GM18511 (cell line): ENCODE data around the gene MED26.
"Not testable (repeated sequence)": the region's sequence is repeated elsewhere in the genome, so short reads cannot be mapped to it uniquely, and the experiment has no call there.

Experiments
- ATAC-seq: cut with Tn5 transposase; IDR thresholded peaks from one replicate; pipeline ENCODE4 v1.9.1; 2021; ENCODE audit warnings: mild to moderate bottlenecking, moderate library complexity; ENCODE audit not compliant: unreplicated experiment

MED26 gene, protein sequence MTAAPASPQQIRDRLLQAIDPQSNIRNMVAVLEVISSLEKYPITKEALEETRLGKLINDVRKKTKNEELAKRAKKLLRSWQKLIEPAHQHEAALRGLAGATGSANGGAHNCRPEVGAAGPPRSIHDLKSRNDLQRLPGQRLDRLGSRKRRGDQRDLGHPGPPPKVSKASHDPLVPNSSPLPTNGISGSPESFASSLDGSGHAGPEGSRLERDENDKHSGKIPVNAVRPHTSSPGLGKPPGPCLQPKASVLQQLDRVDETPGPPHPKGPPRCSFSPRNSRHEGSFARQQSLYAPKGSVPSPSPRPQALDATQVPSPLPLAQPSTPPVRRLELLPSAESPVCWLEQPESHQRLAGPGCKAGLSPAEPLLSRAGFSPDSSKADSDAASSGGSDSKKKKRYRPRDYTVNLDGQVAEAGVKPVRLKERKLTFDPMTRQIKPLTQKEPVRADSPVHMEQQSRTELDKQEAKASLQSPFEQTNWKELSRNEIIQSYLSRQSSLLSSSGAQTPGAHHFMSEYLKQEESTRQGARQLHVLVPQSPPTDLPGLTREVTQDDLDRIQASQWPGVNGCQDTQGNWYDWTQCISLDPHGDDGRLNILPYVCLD

DNA sequence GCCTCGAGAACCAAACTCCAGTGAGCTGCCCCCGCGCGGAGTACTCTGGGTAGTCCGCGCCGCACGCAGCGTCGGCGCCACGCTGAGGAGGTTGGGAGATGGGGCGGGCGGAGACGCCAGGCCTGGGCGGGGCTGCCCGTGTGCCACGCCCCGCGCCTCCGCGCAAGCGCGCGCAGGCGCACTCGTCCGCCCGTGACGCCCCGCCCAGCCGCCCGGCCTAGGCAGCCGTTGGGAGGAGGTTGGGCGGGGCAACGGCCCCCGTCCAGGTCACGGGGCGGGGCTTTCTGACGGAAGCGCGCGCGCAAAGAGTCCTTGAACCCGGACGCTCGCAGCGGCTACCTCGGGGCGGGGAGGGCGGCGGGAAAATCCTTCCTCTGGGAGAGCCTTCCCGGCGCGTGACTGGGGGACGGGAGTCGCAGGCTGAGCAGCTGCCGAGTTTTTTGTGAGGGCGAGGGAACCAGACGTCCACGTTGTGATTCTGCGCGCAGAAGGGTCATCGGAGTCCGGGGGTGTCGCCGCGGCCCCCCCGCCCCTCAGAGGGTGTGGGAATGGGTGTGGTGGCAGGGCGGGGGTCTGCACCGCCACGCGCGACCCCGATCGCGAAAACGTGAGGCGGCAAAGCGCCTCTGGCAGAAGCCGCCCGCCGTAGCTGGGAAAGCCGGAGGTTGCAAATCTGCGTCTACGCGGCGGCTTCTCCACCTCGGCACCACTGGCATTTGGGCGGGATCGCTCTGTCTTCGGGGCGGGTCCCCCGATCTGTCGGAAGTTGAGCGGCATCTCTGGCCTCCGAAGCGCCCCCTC is at the start of gene MED26:
Gene MED26, minus strand, starts transcription at position 22 of the 801 bp plus-strand sequence. CDS start 261 bp downstream, outside the sequence.
- ATAC-seq = peak; percentile 80

DNA sequence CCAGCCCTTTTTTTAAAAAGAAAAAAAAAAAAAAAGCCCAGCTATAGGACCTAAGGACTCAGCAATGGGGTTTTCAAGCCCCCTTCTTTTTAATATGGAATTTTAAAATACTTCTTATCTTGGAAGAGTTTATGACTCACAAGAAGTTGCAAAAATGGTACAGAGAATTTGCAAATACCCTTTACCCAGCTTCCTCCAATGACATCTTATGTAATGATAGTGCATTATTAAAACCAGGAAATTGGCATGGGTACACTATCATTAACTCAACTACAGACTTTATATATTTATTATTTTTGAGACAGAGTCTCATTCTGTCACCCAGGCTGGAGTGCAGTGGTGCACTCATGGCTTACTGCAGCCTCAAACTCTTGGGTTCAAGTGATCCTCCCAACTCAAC is 49.1 kb upstream of the MED26 start:
- ATAC-seq = no peak

DNA sequence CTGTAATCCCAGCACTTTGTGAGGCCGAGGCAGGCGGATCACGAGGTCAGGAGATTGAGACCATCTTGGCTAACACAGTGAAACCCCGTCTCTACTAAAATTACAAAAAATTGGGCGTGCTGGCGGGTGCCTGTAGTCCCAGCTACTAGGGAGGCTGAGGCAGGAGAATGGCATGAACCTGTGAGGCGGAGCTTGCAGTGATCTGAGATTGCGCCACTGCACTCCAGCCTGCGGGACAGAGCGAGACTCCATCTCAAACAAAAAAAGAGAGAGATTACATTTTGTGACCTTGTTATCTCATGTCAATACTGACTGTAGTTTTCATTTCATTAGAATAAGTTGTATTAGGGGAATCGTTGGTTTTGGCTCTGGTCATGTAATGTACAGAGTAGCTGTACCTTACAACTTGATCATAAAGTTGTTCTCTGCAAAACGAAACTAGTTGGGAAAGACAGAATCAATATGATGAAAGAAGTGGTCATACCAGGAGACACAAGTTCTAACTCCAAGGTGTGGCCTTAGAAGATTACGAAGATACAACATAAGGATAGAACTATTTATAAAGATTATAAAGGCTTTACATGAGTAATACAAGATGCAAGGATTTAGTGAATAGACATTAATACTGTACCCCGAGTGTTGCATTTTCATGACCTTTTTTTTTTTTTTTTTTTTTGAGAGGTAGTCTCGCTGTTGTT is 48.2 kb upstream of the MED26 start:
- no peak for ATAC-seq

DNA sequence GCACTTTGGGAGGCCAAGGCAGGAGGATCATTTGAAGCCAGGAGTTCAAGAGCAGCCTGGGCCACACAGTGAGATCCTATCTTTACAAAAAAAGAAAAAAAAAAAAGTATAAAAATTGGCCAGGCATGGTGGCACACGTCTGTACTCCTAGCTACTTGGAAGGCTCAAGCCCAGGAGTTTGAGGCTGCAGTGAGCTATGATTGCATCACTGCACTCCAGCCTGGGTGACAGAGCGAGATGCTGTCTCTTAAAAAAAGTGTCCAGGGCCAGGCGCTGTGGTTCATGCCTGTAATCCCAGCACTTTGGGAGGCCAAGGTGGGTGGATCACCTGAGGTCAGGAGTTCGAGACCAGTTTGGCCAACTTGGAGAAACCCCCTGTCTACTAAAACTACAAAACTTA is 45.8 kb upstream of the MED26 start:
- ATAC-seq = not testable (repeated sequence)

DNA sequence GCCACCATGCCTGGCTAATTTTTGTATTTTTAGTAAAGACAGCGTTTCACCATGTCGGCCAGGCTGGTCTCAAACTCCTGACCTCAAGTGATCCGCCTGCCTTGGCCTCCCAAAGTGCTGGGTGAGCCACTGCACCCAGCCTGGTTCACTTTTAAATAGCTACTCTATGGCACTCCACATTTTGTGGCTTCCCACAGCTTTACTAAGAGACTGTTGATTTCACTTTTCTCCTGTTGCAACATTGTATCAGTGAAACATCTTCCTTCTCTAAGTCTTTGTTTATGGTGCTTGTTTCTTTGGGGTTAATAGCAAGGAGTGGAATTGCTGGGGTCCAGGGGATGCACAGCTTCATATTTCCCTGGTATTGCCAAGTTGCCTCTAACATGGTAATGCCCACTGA is 45.2 kb upstream of the MED26 start:
- no peak for ATAC-seq

DNA sequence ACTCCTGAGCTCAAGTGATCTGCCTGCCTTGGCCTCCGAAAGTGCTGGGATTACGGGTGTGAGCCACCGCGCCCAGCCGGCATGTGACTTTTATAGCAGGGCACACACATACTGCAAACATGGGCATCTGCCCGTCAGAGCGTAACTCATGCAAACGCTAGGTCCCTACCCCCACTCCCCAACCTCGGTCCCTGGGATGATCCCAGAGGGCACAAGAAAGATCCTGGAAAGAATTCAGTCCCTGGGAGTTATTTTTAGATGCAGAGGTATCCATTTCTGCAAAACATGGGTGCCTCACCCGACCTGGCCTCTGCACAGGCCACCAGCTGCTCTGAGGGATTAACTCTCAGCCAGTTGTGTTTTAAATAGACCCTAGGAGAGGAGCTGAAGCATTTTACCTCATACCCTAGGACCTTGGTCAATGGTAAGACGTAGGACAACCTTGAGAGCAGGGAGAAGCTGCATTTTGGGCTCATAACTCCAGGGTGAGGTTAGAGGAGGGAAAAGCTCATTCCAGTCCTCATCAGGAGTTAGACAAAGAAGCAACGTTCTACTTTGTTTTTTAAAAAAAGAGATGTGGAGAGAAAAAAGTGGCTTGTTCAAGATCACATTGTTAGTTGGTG is 43.8 kb upstream of the MED26 start:
- no peak for ATAC-seq

DNA sequence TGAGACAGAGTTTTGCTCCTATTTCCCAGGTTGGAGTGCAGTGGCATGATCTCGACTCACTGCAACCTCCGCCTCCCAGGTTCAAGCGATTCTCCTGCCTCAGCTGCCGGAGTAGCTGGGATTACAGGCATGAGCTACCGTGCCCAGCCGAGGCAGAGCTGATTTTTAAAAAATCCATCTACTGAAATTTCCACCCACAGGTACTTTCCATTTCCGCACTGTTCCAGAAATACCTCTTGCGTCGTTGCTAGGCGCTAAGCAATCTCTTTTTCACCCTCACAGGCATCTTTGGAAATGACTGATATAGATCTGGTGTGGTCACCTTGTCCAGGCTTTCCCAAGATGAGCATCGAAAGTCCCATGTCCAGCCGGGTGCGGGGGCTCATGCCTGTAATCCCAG is 42.3 kb upstream of the MED26 start:
- ATAC-seq = no peak

DNA sequence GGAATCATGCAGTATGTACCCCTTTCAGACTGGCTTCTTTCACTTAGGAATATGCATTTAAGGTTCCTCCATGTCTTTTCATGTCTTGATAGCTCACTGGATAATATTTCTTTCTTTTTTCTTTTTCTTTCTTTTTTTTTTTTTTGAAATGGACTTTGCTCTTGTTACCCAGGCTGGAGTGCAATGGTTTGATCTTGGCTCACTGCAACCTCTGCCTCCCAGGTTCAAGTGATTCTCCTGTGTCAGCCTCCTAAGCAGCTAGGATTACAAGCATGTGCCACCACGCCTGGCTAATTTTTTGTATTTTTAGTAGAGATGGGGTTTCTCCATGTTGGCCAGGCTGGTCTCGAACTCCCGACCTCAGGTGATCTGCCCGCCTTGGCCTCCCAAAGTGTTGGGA is 40.7 kb upstream of the MED26 start:
- ATAC-seq = not testable (repeated sequence)

DNA sequence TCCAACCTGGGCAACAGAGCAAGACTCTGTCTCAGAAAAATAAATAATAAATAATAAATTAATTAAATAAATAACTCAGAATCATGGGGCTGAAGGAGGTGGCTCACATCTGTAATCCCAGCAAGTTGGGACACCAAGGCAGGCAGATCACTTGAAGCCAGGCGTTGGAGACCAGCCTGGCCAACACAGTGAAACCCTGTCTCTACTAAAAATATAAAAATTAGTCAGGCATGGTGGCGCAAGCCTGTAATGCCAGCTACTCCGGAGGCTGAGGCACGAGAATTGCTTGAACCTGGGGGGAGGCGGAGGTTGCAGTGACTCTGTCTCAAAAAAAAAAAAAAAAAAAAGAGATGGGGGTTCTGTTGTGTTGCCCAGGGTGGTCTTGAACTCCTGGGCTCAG is 40.2 kb upstream of the MED26 start:
- ATAC-seq = no peak

DNA sequence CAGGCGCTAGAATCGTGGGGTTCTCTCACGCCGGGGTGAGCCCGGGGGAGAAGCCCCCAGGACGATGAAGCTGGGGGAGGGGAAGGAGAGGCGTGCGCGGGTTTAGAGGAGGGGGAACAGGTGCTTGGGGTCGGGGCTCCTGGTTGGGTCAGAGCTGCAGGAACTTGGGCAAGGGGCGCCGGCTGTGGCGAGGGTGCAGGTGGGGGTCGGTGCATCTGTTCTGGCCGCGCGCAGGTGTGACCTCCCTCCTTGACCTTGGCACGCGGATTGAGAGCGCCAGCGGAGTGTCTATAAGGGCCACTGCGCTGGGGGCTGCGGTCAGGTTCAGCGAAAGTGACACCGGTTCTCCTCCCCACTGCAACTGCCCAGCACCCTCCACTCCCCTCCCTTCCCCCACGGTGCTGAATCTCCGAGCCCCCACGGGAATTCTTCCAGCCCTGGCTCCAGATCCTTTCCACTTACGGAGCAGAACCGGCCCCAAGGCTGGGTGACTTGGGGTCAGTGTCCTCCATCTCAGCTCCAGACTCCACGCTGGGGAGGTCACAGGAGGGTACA is 33.6 kb upstream of the MED26 start:
- ATAC-seq = no peak

DNA sequence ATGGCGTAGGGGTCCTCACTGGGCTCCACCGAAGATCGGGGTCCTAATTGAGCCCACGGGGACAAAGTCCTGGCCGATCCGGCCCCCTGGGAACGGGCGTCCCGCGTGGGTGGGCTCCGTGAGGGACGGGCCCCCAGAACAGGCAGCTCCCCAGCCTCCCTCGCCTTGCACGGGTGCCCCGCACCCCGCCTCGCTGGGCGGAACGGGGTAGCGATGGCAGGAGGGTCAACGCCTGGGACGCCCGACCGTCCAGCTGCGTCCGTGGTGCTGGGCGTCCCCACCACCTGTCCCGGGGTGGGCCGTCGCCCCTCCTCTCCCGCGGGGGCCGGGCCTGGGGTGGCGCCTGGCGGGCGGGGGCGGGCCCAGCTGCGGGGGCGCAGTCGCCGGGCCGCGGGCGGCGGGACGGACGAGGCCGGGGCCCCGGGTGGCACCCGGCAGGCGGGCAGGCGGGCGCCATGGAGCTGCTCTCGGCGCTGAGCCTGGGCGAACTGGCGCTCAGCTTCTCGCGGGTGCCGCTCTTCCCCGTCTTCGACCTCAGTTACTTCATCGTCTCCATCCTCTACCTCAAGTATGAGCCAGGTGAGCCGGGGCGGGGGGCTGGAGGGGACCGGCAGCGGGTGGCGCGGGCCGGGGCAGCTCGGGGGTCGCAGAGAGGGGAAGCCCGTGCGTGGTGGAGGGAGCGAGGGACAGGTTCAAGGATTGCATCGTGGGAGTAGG is 32.9 kb upstream of the MED26 start, which contains the start of gene TMEM38A:
Gene TMEM38A, plus strand, starts transcription at position 377 of the 717 bp plus-strand sequence. Its CDS starts 79 bp downstream, at position 456.
- no peak for ATAC-seq

DNA sequence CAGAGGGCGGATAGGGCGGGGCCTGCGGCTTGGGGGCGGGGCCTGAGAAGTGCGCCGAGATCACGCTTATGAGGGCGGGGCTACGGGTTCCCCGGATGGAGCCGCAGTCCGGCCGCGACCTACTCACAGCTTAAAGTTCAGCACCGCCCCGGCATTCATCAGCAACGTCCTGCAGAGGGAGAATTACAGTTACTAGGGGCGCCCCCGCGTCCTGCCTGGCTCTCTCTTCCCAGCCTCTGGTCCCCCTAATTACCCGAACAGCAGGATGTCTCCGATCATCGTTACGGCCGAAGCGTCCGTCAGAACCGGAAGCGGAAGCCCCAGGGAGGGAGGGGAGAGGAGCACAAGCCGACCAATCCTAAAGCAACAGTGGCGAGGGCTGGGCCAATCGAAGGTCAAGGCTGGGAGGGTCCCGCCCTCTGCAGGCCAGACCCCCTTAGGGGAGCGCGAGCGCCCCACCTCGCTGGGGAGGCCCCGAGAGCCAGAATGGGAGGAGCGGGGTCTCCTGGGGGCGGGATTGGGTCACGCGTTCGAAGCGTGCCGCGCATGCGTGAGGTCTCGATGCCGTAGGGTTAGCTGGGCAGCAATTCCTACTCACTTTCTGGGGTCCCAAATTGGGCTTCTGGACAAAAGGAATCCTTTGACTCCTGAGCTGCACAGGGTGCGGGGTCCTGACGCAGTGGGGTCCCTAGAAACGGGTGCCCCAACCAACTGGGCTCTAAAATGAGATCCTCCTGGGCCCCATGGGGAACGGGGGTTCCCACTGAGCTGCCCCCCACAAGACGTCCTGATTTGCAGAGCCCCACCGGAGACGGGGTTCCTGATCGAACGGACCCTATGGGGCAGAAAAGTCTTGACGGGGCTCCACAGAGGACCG is 32.1 kb upstream of the MED26 start, which contains the start of gene SMIM7:
Gene SMIM7, minus strand, starts transcription at position 313 of the 877 bp plus-strand sequence. Its CDS starts 34 bp downstream, at position 279.
- peak; percentile 92 for ATAC-seq

DNA sequence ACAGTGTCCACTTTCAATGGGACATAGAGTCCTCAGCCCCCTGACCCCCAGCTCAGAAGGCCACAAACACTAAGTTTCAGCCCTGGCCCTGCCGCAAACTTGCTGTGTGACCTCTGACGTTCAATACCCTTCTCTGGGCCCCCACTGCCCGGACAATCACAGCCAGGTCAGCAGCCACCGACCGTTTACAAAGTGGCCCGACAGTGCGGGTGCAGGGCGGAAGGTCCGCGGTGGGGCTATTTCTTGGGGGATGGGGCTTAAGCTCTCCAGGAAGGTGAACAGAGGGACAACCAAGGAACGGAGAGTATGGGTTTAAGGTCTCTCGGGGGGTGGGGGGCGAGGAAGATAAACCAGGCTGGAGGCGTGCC is 31.4 kb upstream of the MED26 start:
- ATAC-seq = no peak

DNA sequence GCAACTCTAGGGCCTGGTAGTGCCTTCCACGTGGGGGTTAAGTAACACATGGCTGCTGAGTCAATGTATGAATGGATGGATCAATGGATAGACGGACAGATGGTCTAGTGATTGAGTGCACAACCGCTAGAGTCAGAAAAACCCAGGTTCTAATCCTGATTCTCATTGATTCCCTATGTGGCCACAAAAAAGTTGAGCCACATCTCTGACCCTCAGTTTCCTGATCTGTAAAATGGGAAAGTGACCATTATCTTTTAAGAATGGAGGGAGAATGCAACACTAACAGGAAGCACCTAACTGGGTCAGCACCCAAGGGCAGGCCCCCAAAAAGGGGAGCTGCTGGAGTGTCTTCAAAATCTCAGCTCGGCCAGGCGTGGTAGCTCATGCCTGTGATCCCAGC is 29.4 kb upstream of the MED26 start:
- ATAC-seq = no peak

DNA sequence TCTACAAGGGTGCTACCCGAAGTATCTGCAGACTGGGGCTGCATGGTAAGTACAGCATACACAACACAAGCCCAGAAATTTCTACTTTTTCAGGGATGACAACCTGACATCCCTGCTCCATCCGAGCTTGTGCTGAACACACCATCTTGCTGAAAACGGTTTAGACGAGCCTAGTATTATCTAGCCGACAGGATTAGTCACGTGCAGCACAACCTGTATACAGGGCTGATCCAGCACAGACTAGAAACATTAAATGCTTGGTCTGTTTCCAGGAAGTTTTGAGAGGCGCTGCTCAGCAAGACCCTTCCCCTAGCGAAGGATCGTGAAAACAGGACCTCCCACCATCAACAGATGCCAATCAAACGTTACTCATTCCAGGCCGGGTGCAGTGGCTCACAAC is 27.7 kb upstream of the MED26 start:
- no peak for ATAC-seq

DNA sequence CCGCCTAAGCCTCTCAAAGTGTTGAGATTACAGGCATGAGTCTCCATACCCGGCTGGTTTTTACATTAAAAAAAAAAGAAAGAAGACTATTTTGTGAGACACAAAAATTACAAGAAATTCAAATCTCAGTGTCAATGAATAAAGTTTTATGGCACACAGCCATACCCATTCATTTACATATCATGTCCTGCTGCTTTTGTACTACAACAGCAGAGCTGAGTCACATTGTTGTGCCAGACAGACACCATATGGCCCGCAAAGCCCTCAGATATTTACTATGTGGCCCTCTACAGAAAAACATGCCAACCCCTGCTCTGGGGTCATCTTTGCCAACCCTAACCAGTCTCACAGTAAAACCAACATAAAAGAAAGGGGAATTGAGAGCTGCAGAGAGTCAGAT is 26.6 kb upstream of the MED26 start:
- no peak for ATAC-seq

DNA sequence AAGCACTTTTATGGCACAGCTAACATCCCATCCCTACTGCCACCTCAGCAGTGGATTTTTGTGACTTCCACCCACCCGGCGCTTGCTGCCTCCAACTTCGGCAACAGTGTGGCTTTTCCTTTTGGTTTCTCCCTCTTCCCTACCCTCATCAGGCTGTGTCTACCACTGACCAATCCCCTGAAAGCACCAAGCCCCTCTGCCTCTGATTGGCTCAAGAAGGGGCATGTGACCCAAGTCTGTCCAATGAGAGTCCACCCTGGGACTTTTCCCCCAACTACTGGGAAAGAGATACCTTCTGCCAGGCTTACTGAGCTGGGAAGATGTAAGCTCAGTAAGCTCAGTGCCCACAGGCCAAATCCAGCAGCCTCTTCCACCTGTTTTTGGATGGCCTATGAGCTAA is 26.1 kb upstream of the MED26 start:
- no peak for ATAC-seq

DNA sequence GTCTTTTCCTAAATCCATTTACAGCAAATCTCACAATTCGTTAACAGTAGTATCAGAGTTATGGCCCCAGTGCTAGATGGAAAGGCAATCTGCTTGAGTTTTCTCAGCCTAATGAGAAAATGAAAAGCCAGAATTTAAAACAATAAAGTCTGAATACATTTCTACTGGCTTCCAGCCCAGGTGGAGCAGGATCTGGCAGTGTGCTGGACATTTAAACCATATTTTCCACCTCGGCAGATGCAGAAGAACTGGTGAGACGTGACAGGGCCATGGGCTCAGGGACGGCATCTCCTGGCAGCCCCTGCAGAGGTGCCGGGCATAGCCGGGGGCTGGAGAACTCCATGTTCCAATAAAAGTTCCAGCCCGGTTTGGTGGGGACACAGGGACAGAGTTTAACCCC is 24.9 kb upstream of the MED26 start:
- no peak for ATAC-seq
